GM18870 (cell line): ENCODE results near the gene UBE2L3.
"Not testable (repeated sequence)": the region's sequence is repeated elsewhere in the genome, so short reads cannot be mapped to it uniquely, and the experiment has no call there.

Experiments
- ATAC-seq: cut with Tn5 transposase; IDR thresholded peaks from one replicate; pipeline ENCODE4 v1.9.1; 2021; ENCODE audit warnings: moderate library complexity; ENCODE audit not compliant: unreplicated experiment

UBE2L3 gene

DNA sequence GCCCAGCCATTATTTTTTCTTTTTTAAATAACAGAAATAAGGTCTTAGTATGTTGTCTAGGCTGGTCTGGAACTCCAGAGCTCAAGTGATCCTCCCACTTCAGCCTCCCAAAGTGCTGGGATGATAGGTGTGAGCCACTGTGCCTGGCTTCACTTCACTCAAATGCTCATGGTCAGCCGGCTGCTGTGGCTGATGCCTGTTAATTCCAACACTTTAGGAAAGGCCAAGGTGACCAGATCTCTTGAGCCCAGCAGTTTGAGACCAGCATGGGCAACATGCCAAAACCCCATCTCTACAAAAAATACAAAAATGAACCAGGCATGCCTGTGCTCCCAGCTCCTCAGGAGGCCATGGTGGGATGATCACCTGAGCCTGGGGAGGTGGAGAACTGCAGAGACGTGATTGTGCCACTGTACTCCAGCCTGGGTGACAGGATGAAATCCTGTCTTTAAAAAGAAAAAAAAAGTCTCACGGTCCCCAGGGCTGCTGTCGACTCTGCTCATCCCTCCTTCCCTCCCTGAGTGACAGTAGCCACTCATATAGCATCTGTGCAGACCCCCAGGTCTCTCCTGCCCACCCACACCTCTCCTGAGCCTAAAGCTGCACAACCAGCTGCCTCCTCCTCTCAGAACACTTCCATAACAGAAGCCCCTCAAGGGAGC, 58.7 kb downstream of the UBE2L3 start:
- ATAC-seq, result no peak

DNA sequence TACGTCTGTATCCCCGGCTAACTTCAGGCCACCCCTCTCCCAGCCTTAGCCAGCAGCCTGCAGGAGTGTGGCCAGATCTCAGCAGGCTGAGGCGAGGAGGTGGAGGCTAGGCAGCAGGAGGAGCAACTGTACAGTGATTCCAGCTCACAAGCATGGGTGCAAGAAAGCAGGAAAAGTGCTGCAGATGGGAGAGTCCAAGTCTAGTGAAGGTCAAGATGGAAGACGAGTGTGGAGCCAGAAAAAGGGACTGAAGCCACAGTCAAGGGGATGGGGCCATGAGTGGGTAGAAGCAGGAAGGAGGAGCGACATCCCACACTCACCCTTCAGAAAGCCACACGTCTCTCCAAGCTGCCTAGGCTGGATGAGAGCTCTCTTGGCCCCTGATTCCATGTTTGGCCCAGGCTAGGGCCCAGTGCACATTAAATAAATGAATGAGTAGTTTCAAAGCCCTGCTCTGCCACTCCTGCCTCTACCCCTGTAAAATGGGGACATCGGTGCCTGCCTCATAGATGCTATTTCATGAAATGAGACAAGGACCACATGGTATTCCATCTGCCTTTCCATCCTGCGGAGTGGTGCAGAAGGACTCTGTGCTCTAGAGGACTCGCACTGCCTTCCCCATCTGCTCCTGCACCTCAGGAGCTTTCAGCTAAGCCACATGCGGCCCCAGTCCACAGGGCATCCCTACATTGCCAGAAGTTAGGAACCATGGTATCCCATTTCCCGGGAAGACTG, 59.4 kb downstream of the UBE2L3 start:
- no peak for ATAC-seq

DNA sequence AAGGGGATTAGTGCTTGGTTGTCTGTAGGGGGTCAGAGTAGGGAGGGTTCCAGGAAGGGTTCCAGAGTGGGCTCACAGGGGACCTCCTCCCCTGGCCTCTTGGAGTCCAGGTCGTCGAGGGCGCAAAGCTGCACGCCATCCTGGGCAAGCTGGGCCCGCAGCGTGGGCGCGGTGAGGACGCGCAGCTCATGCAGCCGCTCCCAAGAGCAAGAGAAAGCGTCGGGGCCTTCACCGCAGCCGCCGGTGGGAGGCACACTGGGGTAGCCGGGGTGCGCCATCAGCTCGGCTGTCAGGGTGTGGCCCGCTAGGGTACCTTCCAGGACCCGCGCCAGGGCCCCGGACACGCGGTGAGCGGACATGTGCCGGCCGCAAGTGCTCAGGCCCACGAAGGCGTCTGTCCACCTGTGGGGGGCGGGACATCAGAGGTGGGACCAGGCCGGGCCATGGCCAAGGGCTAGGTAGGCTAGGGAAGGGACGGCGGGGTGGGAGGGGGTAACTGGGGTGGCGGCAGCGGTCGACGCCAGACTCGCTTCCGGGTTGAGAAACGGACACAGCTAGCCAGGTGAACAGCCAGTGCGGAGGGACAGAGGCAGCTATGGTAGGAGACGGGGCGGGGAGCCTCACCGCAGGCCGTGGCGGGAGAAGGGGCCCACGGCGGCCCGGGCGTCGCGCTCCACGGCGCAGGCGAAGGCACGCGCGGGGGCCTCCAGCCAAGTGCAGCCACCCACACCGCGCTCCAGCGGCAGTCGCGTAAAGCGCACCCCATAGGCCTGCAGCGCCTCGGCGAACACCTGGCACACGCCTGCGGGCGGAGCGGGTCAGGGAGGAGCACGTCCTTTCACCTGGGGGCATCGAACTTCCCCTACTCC, 61.1 kb downstream of the UBE2L3 start:
- no peak for ATAC-seq

DNA sequence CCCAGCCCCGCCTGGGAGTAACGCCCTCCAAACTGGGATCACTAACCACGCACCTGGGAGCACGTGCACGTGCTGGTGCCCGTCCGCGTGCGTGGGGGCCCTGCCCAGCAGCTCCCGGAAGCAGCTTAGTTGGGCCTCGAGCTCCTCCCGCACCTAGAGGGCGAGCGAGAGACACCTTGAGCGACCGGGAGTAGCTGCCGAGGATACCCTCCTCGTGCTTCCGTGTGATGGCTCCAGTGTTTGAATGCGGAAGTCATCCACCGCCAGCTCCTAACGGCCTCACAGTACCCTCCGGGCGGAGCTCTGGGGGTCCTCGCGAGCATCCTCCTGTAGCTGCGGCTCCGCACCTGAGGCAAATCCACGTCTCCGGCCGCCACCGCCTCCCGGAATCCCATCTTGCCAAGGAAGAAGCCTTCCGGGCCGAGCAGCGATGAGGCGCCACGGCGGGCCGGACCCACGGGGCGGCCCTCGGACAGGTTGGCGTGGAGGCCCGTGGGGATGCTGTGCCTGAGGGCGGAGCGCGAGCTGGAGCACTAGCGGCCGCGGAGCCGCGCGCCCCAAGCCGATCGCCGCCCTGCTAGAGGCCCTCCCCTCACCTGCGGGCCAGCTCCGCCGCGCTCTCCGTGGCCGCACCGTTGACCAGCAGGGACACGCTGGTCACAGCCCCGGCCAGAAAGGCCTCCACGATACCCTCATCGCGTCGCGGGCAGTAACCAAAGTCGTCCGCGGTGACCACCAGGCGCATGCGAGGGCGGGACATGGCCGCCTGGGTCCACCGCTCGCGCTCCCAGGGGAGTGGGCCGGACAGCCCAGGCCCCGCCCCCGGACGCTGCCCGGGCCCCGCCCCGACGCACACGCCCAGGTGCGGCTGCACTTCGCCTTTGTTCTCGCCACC, 62.0 kb downstream of the UBE2L3 start, which contains the start of gene YDJC:
YDJC (minus strand) TSS at position 768 of the 895 bp plus-strand sequence; CDS start at position 760, 8 bp downstream.
- ATAC-seq, result peak; percentile 68

DNA sequence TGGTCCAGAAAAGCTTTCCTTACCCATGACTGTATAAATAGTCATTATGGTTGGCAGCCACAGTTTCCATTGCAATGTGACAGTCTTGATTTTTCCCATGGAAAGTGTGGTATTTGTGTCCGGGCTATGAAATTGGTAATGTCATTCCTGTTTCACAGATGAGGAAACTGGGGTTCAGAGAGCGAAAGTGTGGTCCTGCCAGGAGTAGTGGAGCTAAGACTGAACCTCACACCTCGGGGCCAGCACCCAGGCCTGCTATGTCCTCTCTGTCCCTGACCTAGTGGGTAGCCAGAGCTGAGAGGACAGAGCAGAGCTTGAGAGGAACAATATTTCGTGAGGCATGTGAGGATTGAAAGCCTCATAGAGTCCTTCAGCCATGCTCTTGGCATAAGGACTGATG, 63.5 kb downstream of the UBE2L3 start:
- ATAC-seq, result no peak

DNA sequence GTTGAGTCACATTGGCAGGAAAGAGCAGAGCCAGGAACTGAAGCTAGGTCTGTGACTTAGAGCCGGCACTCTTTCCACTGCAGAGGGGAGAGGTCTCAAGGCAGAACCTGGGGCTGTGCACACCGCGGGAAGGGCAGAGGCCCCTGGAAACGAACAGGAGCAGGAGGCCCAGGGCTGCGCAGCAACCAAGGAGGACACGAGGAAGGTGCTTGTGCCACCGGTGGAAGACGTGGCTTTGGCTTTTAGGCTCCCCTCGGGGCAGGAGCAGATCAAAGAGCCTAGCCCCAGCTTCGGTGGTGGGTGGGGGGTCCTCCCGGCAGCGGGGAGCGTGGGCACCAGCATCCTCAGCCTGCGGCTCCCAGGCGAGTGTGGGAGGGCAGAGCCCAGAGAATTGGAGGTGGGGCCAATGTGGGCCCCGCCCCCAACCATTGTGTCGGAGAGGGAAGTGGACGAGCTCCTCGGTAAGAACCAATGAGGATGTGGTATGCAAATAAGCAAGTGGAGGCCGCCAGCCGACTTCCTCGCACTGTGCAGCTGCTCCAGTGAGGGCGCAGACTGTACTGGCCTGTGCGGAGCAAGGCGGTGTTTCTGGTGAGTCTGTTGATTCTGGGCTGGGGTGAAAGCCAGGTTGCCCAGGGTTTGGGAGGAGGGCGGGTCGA, 64.9 kb downstream of the UBE2L3 start, which contains the start of gene CCDC116:
CCDC116 (plus strand) TSS at position 524 of the 659 bp plus-strand sequence. CDS start 422 bp downstream, outside the sequence.
- ATAC-seq, result no peak

DNA sequence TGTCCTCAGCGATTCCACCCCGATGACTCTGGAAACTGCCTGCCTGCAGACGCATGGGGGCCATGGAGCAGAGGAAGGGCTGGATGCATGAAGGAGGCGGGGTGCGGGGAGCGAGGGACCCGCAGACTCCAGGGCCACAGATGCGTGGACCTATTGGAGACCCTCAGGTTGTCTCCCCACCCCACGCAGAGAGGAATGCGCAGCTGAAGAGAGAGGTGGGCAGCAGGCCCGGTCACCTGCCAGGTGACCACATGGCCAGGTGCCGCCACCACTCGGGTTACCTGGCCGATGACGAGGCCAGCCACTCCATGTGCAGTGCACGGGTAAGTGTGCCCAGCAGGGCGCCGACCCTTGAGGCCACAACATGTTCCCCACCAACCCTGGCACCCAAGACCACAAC, 65.4 kb downstream of the UBE2L3 start:
- no peak for ATAC-seq

DNA sequence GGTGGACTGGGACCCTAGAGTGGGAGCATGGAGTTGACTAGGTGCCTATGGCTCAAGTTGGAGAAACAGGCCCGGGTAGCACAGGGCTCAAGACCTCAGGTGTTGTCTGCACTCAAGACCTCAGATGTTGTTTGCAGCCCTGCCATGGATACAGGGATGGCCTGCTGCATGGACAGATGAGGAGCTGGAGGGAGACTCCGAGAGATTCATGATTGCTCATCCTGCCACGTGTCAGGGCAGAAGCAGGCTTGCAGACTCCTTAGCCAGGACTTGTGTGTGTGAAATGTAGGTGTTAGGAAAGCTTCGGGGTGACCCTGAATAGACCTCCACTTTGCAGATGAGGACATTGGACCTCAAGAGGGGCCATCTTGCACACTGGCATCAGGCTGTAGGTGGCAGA, 66.0 kb downstream of the UBE2L3 start:
- ATAC-seq, result no peak

DNA sequence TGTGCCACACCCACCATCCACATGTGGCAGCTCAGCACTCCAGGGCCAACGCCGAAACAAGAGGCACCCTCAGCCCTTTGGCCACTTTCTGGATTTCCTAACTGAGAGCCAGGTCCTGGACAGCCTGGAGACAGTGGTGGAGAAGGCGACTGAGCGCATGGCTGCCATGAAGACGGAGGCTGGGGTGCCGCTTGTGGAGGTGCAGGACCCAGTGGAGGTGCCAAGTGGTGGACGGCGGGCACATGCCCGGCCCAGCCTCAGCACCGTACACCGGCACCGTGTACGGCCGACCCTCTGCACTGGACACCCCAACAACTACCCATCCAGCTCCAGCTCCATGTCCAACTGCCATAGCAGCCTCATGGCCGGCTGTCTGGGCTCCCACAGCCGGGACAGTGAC, 66.6 kb downstream of the UBE2L3 start:
- no peak for ATAC-seq

DNA sequence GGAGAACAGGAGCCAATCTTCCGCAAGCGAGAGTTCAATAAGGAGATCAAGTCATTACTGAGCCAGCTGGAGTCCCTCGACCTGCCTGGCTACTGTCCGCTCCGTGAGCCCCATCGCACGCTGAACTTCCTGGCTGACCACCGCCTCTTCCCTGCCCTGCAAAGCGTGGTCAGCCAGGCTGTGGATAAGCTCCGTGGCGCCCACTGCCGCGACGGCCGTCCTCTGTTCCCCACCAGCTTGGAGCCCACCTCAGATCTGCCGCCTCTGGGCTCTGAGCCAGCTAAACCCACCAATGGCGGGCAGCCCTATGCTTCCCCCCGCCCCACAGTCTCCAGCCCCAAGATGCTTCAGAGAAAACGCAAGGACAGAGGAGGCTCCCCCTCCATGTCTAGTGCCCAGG, 67.3 kb downstream of the UBE2L3 start:
- no peak for ATAC-seq

DNA sequence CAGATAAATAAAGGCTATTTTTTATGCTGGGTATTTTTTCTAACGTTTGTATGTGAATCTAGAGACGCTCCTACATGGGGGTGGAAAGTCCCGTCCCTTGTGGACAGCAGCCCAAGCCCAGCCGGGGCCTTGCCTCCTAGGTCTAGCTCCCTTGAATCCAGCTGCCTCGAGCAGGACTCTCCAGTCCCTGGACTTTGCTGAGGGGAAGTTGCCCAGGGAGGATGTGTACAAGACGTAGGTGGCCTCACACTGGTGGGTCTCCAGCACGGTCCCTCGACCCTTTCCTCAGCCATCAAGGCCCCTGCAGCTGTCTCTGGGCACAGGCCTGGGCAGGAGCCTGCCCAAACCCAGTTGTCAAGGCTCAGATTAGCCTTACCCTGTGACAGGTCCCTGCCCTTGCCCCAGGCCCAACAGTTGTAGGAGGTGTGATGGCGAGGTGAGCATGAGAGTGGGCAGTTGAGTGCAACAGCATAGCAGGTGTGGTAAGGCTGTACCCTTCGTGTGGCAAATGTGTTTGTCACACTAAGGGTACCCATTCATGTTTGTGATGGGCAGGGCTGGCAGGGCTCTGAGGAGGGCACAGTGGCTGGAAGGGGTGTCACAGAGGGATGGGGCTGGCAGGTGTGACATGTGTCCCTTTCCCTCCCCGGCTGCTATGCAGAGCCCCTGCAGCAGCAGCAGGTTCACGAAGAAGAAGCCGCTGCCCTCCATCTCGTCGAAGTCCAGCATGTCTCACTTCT, 68.4 kb downstream of the UBE2L3 start:
- no peak for ATAC-seq

DNA sequence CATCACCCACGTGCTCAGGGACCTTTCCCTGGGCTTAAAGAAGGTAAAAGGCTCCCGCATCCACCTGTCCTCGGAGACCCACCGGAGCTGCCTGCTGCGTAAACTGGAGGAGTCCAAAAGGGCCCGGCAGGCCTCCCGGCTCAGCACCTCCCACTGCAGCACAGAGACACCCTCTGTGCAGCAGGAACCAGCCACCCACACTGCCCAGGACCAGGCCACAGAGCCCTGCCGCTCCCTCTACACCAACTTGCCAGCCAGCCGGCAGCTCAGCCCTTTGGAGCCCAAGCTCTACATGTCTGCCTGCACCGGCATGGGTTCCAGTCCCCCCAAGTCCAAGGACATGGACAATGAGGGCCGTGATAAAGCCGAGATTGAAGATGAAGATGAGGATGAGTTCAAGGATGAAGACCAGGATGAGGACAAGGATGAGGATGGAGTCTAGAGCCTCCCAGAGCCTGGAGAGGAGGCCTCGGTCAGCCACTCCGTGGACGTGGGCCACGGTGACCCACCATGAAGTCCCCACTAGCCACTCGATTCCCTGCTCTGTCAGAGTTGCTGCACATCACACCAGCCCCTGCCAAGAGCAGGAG, 69.2 kb downstream of the UBE2L3 start:
- ATAC-seq, result no peak

DNA sequence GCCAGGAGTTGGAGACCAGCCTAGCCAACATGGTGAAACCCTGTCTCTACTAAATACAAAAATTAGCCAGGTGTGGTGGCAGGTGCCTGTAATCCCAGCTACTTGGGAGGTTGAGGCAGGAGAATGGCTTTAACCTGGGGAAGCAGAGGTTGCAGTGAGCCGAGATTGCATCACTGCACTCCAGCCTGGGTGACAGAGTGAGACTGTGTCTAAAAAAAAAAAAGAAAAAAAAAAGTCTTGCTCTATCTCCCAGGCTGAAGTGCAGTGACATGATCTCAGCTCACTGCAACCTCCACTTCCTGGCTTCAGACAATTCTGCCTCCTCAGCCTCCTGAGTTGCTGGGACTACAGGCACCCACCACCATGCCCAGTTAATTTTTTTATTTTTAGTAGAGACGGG, 69.9 kb downstream of the UBE2L3 start:
- not testable (repeated sequence) for ATAC-seq

DNA sequence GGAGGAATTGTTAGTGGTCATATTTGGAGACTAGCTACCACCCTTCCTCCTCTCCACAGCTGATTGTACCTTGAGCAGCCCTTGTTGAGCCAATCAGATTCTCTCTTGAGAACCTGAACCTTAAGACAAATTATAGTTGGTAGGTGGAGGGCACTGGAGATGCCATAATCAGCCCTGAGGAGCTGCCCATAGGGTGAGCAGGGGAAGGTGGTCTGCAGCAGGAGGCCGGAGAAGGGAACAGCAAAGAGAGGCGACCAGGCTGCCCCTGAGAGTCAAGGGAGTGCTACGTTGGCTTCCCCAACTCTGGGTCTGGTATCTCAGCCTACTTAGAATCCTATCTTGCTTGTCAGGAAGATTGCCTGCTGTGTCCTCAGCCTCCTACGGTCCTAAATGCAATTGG, 71.8 kb downstream of the UBE2L3 start:
- ATAC-seq, result no peak

DNA sequence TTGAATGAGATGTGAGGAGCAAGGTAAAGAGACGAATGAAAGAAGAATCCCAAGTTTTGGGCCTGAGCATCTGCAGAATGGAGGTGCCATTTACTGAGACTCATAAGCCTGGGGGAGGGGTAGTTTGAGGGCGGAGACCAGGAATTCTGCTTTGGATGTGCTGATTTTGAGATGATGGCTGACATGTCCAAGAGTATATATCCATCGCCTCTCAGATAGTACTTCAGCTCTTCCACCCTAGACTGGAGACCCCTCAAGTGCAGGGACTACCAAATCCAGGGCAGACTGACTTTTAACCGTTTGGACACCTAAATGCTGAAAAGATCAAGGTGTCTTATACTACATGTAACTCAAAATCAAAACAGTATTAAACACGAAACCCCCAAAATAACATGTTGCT, 73.3 kb downstream of the UBE2L3 start:
- ATAC-seq, result no peak

DNA sequence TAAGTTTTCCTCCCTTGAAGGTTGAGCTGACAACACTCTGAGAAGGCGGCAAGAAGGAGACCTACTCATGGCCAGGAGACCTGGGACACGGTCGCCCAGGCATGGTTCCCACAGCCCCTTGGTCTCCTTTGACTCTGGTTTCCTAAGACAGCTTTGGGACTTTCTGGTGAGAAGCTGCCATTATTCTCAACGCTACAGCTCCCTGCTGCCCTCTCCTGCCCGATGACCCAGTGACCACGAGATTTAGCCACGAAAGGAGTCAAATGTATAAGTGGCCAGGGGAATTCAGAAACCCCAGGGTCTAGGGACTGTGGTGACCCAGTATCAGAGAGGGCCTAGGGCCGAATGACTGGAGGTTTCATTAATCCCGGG, 73.9 kb downstream of the UBE2L3 start:
- ATAC-seq, result no peak

DNA sequence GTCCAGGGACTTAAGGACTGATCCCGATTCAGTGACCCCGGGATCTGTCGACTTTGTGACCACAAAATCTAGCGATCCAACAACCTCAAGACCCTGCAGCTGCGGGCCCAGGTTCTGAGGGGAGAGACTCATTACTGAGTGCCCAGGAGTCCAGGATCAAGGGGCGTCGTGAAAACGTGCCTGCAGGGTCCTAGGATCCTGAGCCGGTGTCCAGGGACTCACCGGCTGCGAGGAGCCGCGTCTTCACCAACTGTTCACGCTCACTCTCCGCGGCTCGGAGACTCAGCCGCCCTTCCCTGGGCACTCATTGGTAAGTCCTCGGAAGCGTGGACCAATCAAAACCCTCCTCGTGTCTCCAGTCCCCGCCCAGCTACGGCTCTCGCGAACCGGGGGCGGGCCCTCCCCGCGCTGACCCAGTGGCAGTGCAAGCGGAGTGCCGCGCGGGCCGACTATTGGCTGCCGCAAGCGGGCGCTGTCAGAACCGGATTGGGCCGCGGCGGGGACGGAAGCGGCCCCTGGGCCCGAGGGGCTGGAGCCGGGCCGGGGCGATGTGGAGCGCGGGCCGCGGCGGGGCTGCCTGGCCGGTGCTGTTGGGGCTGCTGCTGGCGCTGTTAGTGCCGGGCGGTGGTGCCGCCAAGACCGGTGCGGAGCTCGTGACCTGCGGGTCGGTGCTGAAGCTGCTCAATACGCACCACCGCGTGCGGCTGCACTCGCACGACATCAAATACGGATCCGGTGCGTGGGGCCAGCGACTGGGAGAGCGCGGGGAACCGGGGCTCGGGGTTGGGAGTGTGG, 74.5 kb downstream of the UBE2L3 start, which contains the start of gene SDF2L1:
SDF2L1 (plus strand) TSS at position 514 of the 795 bp plus-strand sequence; CDS start at position 549, 35 bp downstream.
- peak; percentile 93 for ATAC-seq
